A549 (cell line): Measurements from ENCODE around the gene DNAJB14. TPM values are rescaled to one million over a fixed set of nuclear protein-coding genes. Genes with fewer than 3 reads are reported as not detected.
A peak's percentile ranks its signal among the peaks of the same experiment; 100 is the strongest.

Source experiments
- ATAC-seq, 2 experiments: fragments of 200-7000 bp in 1 of 2; fragments of >200 bp in 1 of 2; cut with Nextera tagmentation in 1 of 2; cut with Tn5 transposase in 1 of 2; 3 replicates each; pipeline versions ENCODE4 v1.8.0 to v1.9.1; 2018 to 2020; ENCODE audit warnings: mild to moderate bottlenecking in 1 of 2, moderate library complexity in 1 of 2
- CTCF ChIA-PET: fragments of 300-600 bp; sonication (Branson Sonifier 250); formaldehyde crosslinking; extraction: SDS; loops from one replicate; lab custom pipeline; 2021; ENCODE audit warnings: antibody characterized with exemption, inconsistent platforms; lab: Yijun Ruan, JAX
- POLR2A ChIA-PET: fragments of 350-600 bp; formaldehyde crosslinking; extraction: SDS; loops from one replicate; lab custom pipeline; 2021; ENCODE audit warnings: antibody characterized with exemption, inconsistent platforms; lab: Yijun Ruan, JAX
- DNase-seq, 2 experiments: peaks; one replicate each; pipeline versions ENCODE4 v3.0.0 to v3.0.0-alpha.2; 2011 to 2016; ENCODE audit warnings: low read depth in 1 of 2, low spot score in 1 of 2
- FAIRE-seq: peaks from 2 replicates; lab custom pipeline; 2011; peaks lifted over from hg19 to GRCh38; lab: Jason Lieb, UNC
- H3K27ac ChIP-seq, 2 experiments: fragments of >200 bp; sonication (Bioruptor Twin); formaldehyde crosslinking; 3 replicates each; pipeline ENCODE4 v1.5.1; 2016 to 2017
- H3K4me1 ChIP-seq: fragments of >200 bp; sonication (Bioruptor Twin); formaldehyde crosslinking; 3 replicates; pipeline ENCODE4 v1.6.1; 2016
- H3K4me2 ChIP-seq: fragments of >200 bp; sonication (Bioruptor Twin); formaldehyde crosslinking; 3 replicates; pipeline ENCODE4 v1.6.1; 2016
- H3K4me3 ChIP-seq: fragments of >200 bp; sonication (Bioruptor Twin); formaldehyde crosslinking; 3 replicates; pipeline ENCODE4 v1.5.1; 2016
- H3K9me3 ChIP-seq: fragments of >200 bp; sonication (Bioruptor Twin); formaldehyde crosslinking; 3 replicates; pipeline ENCODE4 v1.6.1; 2016
- BCL3 ChIP-seq: fragments of >200 bp; sonication (Bioruptor Twin); formaldehyde crosslinking; IDR thresholded peaks from 3 replicates; pipeline ENCODE4 v1.6.1; 2016
- BHLHE40 ChIP-seq: IDR thresholded peaks from 2 replicates; pipeline ENCODE4 v1.6.1; 2012; ENCODE audit warnings: low read depth, low read length, inconsistent platforms
- CEBPB ChIP-seq, 2 experiments: fragments of >200 bp in 1 of 2; sonication (Bioruptor Twin) in 1 of 2; formaldehyde crosslinking in 1 of 2; IDR thresholded peaks; 2 replicates each; pipeline ENCODE4 v1.6.1; 2012 to 2016
- CHD2 ChIP-seq: fragments of 150-350 bp; IDR thresholded peaks from 2 replicates; pipeline ENCODE4 v1.6.1; 2014; ENCODE audit warnings: low read length; ENCODE audit not compliant: partially characterized antibody
- HDAC2 ChIP-seq: fragments of 200-600 bp; sonication (generic); IDR thresholded peaks from 2 replicates; pipeline ENCODE4 v1.6.1; 2016
- HOXA7 ChIP-seq: fragments of 250-450 bp; sonication (Bioruptor Pico); IDR thresholded peaks from 2 replicates; pipeline ENCODE4 v1.5.0; 2020; ENCODE audit warnings: mild to moderate bottlenecking, moderate library complexity
- HOXB5 ChIP-seq: fragments of 250-450 bp; sonication (Bioruptor Pico); IDR thresholded peaks from 2 replicates; pipeline ENCODE4 v1.5.0; 2020; ENCODE audit warnings: mild to moderate bottlenecking, moderate library complexity
- JUN ChIP-seq, 2 experiments: fragments of >200 bp; sonication (Bioruptor Twin); formaldehyde crosslinking; IDR thresholded peaks; 2 replicates in 1 of 2; 3 replicates in 1 of 2; pipeline ENCODE4 v1.6.1; 2016 to 2017
- KDM1A ChIP-seq: fragments of 200-600 bp; sonication (generic); IDR thresholded peaks from 2 replicates; pipeline ENCODE4 v1.6.1; 2016; ENCODE audit warnings: low read depth, mild to moderate bottlenecking
- KDM5A ChIP-seq: fragments of 200-600 bp; sonication (generic); IDR thresholded peaks from 2 replicates; pipeline ENCODE4 v1.6.1; 2016; ENCODE audit warnings: antibody characterized with exemption, mild to moderate bottlenecking
- MAFK ChIP-seq: fragments of 450-650 bp; IDR thresholded peaks from 2 replicates; pipeline ENCODE4 v1.6.1; 2014; ENCODE audit not compliant: partially characterized antibody
- PBX3 ChIP-seq: IDR thresholded peaks from 2 replicates; pipeline ENCODE4 v1.6.1; 2012
- PHF8 ChIP-seq: fragments of 200-600 bp; sonication (generic); IDR thresholded peaks from 2 replicates; pipeline ENCODE4 v1.6.1; 2016; ENCODE audit warnings: low read depth, mild to moderate bottlenecking, antibody characterized with exemption, moderate library complexity, borderline replicate concordance
- POLR2A ChIP-seq: IDR thresholded peaks from 2 replicates; pipeline ENCODE4 v1.6.1; 2012; ENCODE audit warnings: mild to moderate bottlenecking, low read length
- RCOR1 ChIP-seq: fragments of 150-350 bp; IDR thresholded peaks from 2 replicates; pipeline ENCODE4 v1.6.1; 2014; ENCODE audit warnings: antibody characterized with exemption, low read length, low read depth
- REST ChIP-seq: fragments of 200-600 bp; sonication (generic); IDR thresholded peaks from 2 replicates; pipeline ENCODE4 v1.6.1; 2016; ENCODE audit warnings: antibody characterized with exemption, mild to moderate bottlenecking, moderate library complexity
- RNF2 ChIP-seq: fragments of 200-600 bp; sonication (generic); IDR thresholded peaks from 2 replicates; pipeline ENCODE4 v1.6.1; 2016; ENCODE audit warnings: low read depth, mild to moderate bottlenecking, antibody characterized with exemption, moderate library complexity, borderline replicate concordance
- WGBS: methylation state at CpG from one replicate; pipeline ENCODE4 v1.1.6; 2017; ENCODE audit errors: missing lambda C conversion rate; 5-methylcytosine and 5-hydroxymethylcytosine counted together
- polyA plus RNA-seq, 4 experiments: library from polyadenylated mRNA; depleted of rRNA in 3 of 4; stranded (reverse); fragments of >200 nt; fragmentation: RNase III in 1 of 4; extraction: RNeasy Plus Mini Kit Qiagen cat#74134 plus additional on column Dnase treatment in 1 of 4; gene quantifications; 2 replicates in 3 of 4; 3 replicates in 1 of 4; pipeline ENCODE4 v1.2.3, GENCODE V29; 2011 to 2017
- TF ChIP-seq, protein P1 (sequence below): fragments of 450-650 bp; IDR thresholded peaks from 2 replicates; pipeline ENCODE4 v1.6.1; 2014; ENCODE audit warnings: antibody characterized with exemption
- TF ChIP-seq, protein P2 (sequence below): IDR thresholded peaks from 2 replicates; pipeline ENCODE4 v1.6.1; 2012
- TF ChIP-seq, protein P3 (sequence below): fragments of 150-350 bp; IDR thresholded peaks from 2 replicates; pipeline ENCODE4 v1.6.1; 2014; ENCODE audit warnings: low read depth, mild to moderate bottlenecking, low read length
- TF ChIP-seq, protein P4 (sequence below): fragments of 250-450 bp; sonication (Bioruptor Pico); IDR thresholded peaks from 2 replicates; pipeline ENCODE4 v1.5.0; 2021; ENCODE audit warnings: mild to moderate bottlenecking, moderate library complexity, borderline replicate concordance

The DNAJB14 gene
- polyA plus RNA-seq, 2 of the 4 experiments (the other 2 are of a cell fraction), result 22.8 to 34.0 TPM

GRCh38 chr4:99949999-99950912 lies 3.8 kb upstream of the DNAJB14 start, which contains the start of gene H2AZ1:
H2AZ1 (minus strand) TSS chr4:99950275; CDS start chr4:99950170, 105 bp downstream.
- Histone ChIP-seq H3K27ac (peak within 1 kb of the TSS; percentile 96 to 99), H3K4me1 (peaks cover 17% of the 10 kb centered on the region), H3K4me2 (peak within 1 kb of the TSS; percentile 88), H3K4me3 (peak within 1 kb of the TSS; percentile 97), H3K9me3 (no peaks in the 10 kb centered on the region)
- no peak for FAIRE-seq
- peak; percentile 60 to 85 for ATAC-seq
- 2% methylated on average over 54 of the region's 76 CpGs for WGBS
- TF ChIP-seq KDM5A (peak; percentile 55; the same call in 1 of the 2 replicates), PHF8 (peak; percentile 68; the same call in 1 of the 2 replicates), JUN (IDR thresholded peaks at IDR 0.05) (peak; percentile 89 to 93), RNF2 (no peak), BCL3 (peak; percentile 94), POLR2A (peak; percentile 96), KDM1A (no peak), REST (peak; percentile 33; the same call in 1 of the 2 replicates), HDAC2 (no peak), BHLHE40 (peak; percentile 50; the same call in 1 of the 2 replicates)
- TF ChIP-seq, protein P1, sequence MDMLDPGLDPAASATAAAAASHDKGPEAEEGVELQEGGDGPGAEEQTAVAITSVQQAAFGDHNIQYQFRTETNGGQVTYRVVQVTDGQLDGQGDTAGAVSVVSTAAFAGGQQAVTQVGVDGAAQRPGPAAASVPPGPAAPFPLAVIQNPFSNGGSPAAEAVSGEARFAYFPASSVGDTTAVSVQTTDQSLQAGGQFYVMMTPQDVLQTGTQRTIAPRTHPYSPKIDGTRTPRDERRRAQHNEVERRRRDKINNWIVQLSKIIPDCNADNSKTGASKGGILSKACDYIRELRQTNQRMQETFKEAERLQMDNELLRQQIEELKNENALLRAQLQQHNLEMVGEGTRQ, result peak; percentile 88
- TF ChIP-seq, protein P2, sequence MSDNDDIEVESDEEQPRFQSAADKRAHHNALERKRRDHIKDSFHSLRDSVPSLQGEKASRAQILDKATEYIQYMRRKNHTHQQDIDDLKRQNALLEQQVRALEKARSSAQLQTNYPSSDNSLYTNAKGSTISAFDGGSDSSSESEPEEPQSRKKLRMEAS, result peak; percentile 65; the same call in 1 of the 2 replicates
- peak; percentile 93 to 98 for DNase-seq
- POLR2A ChIA-PET, result interaction anchor here (0.5 to 1.4 kb wide), 13 partner anchors 9 to 1398 kb away, joined by 3 to 11 read pairs (median 3); partner anchors contain the start of gene LAMTOR3
- CTCF ChIA-PET, result no interaction called here

DNA sequence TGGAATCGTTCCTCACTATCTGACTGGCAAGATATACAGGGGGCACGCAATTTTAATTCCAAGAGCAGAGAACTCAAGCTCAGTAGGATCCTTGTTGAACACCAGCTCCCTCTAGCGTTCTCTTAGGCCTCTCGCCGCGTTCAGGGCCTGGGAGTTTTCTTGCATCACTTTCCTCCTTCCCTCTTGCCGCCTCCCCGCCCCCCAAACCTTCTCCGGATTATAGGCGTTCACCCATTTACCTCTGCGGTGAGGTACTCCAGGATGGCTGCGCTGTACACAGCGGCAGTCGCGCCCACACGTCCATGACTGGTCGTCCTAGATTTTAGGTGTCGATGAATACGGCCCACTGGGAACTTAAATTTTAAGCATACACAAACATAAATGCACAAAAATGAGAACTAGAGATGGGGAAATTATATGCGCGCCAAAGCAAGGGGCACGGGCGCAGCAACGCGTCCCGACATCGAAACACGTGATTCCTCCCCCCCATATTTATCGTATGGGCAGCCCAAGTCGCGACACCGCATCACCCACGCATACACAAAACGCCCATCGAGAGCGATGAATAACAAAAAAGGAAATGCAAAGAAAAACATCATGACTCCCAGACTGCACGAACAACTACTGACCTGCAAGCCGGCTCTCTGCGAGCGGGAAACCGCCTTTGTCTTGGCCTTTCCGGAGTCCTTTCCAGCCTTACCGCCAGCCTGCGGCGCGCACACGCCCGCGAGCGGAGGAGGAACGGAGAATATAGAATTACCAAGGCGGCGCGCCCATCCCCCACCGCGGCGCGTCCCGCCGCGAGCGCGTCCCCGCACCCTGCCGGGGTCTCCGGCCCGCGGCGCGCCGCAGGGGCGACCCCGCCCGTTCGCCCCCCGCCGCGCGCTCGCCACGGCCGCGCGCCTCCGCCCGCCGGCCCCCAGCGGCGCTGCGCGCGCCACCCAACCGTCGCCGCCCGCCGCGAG lies 2.9 kb upstream of the DNAJB14 start:
- Histone ChIP-seq H3K4me1 (peaks cover 24% of the 10 kb centered on the region), H3K9me3 (no peaks in the 10 kb centered on the region), H3K27ac (peak overlapping the region; percentile 96 to 99), H3K4me3 (peak overlapping the region; percentile 97), H3K4me2 (peak overlapping the region; percentile 81)
- DNase-seq (peak in 1 of 2 experiments; percentile 92), FAIRE-seq (no peak), ATAC-seq (peak; percentile 46 to 54)
- CTCF ChIA-PET, result interaction anchor here (0.7 to 1.5 kb wide), 9 partner anchors 10 to 227 kb away, joined by 3 to 7 read pairs (median 3); partner anchors contain the start of gene LAMTOR3
- under 1% methylated on average over 74 of the region's 98 CpGs for WGBS
- POLR2A ChIA-PET, result interaction anchor here (0.6 to 1.4 kb wide), 9 partner anchors 8 to 1689 kb away, joined by 3 to 14 read pairs (median 4); partner anchors contain the start of gene LAMTOR3
- no peak for TF ChIP-seq HOXB5 (CRISPR knock-in tag)
- peak; percentile 22 to 88; a peak in 3 of 4 replicates for TF ChIP-seq CEBPB (IDR thresholded peaks at IDR 0.05)
- TF ChIP-seq PHF8, result peak; percentile 20; the same call in 1 of the 2 replicates
- no peak for TF ChIP-seq KDM1A
- TF ChIP-seq, protein P3, sequence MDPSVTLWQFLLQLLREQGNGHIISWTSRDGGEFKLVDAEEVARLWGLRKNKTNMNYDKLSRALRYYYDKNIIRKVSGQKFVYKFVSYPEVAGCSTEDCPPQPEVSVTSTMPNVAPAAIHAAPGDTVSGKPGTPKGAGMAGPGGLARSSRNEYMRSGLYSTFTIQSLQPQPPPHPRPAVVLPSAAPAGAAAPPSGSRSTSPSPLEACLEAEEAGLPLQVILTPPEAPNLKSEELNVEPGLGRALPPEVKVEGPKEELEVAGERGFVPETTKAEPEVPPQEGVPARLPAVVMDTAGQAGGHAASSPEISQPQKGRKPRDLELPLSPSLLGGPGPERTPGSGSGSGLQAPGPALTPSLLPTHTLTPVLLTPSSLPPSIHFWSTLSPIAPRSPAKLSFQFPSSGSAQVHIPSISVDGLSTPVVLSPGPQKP, result no peak
- no peak for TF ChIP-seq CHD2
- TF ChIP-seq RCOR1, result no peak
- TF ChIP-seq MAFK, result no peak
- TF ChIP-seq HOXA7 (CRISPR knock-in tag), result no peak
- TF ChIP-seq PBX3, result no peak
- TF ChIP-seq, protein P4, sequence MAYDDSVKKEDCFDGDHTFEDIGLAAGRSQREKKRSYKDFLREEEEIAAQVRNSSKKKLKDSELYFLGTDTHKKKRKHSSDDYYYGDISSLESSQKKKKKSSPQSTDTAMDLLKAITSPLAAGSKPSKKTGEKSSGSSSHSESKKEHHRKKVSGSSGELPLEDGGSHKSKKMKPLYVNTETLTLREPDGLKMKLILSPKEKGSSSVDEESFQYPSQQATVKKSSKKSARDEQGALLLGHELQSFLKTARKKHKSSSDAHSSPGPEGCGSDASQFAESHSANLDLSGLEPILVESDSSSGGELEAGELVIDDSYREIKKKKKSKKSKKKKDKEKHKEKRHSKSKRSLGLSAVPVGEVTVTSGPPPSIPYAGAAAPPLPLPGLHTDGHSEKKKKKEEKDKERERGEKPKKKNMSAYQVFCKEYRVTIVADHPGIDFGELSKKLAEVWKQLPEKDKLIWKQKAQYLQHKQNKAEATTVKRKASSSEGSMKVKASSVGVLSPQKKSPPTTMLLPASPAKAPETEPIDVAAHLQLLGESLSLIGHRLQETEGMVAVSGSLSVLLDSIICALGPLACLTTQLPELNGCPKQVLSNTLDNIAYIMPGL (CRISPR knock-in tag), result no peak
- no peak for TF ChIP-seq POLR2A
